SKM-1 (cell line): ENCODE results near the gene PANK4.

Experiments
- DNase-seq: peaks from one replicate; lab custom pipeline; 2025; ENCODE audit not compliant: unreplicated experiment; lab: John Stamatoyannopoulos, UW

PANK4 gene

DNA sequence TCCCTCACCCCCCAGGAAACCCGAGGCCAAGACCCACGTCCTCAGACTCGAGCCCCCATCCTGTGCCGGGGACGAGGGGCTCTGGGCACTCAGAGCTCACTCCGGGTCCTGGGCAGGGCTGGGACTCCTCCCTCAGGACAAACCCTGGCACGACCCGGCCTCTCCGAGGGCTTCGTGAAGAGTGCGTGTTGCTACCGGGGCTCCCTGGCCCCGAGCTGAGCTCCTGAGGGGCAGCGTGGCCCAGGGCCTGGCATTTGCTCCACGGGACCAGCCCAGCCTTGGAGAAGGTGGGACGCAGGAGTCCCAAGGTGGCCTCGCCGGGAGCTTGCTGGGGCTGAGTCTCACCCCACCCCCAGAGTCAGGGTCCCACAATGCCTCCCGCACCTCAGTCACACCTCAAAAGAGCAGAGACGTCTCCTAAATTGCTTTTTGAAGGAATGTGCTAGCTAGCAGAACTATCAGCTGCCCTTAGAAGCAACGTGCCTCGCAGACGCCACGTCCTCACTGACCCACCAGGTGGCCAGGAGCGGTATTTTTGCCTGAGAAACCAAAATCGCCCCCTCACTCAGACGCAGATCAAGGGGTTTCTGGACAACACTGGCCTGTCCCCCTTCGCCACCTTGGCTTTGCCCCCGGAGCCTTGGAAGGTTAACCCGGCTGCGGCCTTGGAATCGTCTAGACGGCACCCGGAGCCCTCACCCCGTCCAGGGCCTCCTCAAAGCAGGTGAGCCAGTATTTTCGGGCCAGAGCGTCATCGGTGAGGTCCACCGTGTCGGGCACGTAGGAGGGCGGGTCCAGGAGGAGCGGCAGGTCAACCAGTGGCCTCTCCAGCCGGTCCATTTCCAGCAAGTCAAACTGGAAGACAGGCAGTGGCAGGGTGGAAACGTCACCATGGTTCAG is 11.3 kb downstream of the PANK4 start:
- no peak for DNase-seq

DNA sequence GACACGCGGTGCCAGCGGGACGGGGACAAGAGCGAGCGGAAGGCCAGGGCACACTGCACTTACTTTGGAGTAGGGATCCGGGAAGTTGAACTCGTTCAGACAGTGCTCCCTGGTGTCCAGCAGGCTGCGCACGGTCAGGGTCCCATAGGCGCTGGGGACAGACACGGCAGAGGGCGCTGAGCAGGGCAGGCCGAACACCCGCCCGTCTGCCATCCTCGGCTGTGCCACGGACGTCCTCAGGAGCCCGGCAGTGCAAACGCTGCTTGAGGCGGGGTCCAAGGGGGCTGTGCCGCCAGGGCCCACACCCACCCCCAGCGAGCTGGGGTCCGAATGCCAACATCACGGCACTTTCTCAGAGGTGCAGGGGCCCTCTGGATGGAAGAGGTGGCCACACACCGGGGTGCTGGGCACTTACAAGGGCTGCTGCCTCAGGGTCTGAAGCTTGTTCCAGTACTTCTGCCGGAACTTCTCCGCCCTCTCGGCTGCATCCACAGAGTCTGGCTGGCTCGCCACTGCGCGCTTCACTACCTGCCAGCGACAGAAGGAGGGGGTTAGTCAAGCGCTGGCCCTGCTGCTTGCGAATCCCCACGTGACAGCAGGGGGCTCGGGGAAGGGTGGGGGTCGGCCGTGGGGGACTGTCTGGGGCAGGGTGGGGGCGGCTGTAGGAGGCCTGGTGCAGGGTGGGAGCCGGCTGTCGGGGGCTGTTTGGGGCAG is 12.3 kb downstream of the PANK4 start:
- no peak for DNase-seq

DNA sequence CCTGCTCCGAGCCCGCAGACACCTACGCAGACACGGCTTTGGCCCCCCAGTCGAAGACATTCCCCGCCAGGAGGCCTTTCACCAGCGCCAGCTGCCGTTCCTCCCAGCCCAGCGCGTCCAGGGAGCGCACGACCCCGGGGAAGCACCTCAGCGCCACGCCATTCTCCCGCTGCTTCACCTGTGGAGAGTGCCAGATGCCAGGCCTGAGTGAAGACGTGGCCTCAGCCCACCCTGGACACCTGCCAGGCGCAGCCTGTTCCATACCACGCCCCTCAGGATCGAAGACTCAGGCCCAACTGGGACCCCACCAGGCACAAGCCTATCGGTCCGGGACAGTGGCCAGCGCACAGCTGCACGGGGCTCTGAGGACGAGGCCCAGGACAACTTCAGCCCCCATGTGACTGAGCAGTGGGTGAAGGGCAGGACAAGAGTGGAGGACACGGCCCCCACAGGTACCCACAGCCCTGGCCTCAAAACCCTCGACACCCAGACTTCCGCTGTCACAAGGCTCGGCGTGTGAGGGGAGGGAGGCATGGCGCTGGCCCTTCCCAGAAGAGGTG is 13.5 kb downstream of the PANK4 start:
- no peak for DNase-seq

DNA sequence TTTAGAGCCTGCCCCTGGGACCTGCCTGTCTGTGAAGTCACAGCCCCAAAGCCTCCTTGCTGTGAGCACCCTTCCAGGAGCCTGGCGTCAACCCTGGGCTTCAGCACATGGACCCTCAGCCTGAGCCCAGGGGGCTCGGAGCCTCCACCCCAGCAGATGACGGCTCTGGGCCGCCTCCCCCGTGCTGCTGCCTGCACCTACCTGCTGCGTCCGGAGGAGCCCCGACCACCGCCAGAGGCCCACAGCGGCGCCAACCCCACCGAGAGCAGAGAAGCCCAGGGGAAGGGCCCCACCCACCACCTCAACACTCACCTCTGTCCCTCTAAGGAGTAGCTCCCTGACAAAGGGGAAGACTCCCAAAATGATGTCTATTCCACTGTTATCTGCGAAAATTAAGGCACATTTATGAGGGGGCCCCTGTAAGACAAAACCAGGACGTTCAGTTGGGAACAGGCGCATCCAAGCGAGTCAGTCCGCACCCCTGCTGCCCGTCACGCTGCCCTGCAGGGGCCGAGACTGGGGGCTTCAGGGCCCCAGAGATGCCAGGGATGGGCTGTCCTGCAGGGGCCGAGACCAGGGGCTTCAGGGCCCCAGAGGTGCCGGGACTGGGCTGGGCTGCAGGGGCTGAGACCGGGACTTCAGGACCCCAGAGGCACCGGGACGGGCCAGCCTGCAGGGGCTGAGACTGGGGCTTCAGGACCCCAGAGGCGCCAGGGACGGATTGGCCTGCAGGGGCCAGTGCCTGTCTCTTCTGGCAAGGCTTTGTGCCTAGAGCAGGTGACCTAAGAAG is 15.8 kb downstream of the PANK4 start:
- DNase-seq, result no peak

DNA sequence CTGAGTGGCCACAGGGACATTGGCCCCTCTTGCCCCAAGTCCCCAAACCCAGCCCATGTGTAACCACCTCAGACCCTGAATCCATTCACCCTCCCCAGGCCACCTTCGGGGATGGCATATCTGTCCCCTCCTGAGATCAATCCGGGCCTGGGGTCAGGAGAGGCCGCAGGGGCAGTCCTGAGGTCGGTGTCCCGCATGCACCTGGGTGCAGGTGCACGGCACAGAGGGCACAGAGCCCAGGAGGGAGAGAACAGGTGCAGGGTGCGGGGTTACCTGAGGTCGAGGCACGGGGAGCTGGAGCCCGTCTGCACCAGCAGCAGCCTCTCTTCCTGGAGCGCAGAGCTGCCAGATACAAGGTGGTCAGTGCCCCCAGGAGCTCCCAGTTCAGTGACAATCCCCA is 16.8 kb downstream of the PANK4 start:
- no peak for DNase-seq

DNA sequence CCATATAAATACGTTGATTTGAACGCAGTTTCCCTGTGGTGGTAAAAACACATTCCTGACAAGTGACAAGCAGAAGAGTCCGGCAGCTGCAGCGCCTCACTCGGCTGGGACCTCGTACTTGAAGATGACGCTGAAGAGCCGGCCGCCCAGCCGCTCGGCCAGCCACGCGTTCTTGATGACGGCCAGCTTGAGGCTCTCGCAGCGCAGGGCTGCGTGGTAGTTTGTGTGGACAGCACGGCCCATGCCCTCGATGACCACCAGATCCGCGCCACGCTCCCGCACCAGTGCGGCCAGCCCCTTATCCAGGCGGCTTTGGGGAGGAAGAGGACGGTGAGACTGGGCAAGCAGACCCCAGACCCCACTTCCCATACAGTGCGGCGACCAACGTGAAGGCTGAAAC is 17.6 kb downstream of the PANK4 start:
- no peak for DNase-seq

DNA sequence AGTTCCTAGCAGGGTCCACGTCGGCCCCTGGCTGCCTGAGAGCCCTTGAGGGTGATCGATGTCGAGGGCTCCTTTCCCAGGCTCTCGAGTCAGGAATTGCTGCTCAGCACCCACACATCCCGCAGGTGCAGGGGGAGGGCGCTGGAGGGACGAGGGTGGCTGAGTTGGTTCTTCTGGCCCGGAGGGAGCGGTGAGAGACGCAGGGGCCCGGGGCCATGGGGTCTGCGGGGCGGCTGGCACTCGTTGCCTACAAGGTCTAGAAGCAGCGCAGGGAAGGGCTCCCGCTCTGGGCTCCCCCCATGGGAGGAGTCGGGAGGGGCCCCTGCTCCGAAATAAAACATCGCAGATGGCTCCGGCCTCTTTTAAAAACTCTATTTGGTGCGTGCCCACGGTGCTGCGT is 18.2 kb downstream of the PANK4 start:
- no peak for DNase-seq

DNA sequence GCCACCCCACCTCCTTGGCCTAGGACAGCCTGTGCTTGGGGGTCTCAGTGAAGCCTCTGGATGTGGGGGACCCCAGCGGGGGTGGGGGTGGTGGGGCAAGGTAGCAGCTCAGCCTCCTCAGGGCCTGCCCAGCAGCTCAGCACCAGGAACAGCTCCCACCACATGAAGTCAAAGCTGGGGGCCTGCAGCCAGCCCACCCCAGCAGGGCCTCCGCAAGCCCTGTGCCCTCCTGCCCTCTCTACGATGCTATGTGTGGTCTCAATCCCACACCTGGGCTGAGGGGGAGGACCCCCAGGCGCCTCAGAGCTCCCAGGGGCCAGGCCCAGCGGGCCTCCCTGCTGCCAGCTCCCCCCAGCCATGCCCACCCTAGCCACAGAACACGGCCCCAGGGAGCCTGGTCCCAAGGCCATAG is 18.6 kb downstream of the PANK4 start:
- no peak for DNase-seq

DNA sequence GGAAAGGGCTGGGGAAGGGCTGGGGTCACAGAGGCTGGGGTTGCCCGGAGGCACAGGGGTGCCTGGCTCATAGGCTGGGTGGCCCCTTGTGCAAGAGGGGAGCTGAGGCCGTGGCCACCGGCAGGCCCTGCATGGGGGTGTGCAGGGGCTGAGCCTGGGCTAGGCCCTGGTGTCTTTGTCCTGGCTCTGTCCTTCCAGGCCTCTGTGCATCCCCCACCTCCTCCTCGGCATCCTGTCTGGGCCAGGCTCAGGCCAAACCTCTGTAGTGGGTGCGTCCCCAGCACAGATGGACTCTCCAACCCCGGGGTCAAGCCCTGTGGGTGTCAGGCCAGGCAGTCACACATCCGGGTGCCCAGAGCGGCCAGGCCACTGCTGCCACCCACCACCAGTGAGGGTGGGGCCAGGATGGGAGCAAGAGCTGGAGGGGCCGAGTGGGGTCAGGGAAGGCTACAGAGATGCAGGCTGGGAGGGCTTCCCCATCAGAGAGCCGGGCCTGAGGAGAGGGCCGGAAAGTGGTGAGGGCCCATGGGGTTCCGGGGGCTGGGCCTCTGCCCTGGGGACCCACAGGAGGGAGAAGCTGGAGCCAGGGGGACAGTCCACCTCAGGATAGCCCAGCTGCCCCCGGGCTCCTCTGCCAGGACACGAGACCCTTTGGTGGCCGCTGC is 19.4 kb downstream of the PANK4 start:
- no peak for DNase-seq

DNA sequence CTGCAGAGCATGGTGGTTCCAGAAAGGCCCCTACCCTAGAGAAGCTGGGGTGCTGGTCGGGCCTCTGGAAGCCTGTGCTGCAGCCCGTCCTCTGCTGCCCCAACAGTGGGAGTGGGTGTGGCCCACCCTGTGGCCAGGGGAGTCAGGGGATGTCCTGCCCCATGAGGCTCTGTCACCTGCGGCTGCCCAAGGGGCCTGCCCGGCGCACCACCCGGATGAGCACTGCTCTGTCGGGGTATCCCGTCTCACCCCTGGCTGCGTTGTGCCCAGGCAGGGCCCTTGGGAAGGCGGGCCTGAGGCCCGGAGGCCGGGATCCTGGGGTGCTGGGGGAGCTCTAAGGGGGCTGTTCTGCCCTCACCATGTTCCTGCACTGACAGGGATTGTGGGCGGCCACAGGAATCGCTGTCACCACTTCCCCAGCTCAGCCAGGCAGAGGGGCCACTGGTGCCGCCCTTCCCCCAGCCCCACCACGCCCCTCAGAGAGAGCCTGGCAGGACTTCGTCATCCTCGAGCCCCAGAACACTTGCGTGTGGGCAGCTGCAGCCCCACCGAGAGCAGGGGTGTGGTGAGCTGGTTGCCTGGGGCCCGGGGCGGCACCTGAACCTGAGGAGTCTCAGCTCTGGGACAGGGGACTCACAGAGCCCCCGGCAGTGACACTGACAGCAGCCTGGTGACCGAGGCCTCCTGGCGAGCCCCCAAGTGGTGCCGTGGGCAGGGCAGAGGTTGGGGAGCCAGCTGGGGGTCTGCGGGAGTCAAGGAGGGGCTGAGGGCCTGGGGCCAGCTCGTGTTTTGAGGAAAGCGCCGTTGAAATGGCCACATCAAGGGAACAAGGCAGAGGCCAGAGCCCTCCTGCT is 20.2 kb downstream of the PANK4 start:
- DNase-seq, result no peak

DNA sequence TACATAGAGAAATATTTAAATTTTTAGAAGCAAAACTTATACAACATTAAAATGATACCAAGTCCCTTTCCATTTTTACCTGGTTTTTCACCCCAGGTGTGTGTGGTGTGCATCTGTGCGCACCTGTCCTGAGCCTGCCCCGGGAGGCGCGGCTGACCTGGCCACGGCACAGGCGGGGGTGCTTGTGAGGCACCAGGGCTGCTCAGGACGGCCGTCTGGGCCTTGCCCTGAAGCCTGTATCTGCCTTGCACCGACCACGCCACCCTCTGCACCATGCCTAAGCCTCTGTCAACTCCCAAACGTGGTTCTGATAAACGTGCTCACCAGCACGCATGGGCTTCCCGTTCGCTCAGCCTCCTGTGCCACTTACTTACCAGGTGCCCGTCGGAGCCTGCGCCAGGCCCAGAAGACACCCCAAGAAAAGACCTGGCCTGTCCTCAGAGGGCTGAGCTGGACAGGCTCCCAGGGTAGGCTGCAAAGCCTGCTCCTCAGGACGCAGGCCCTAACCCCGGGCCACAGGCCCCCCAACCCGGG is 20.9 kb downstream of the PANK4 start:
- DNase-seq, result no peak

DNA sequence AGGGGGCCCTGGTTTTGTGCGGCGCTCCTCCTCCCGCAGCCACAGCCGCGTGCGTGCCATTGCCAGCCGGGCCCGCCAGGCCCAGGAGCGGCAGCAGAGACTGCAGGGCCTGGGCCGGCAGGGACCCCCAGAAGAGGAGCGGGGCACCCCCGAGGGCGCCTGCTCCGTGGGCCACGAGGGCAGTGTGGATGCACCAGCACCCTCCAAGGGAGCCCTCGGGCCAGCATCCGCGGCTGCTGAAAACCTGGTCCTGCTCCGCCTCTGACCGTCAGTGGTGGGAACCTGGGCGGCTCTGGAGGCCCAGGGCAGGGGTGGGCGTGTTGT is 21.5 kb downstream of the PANK4 start:
- no peak for DNase-seq

DNA sequence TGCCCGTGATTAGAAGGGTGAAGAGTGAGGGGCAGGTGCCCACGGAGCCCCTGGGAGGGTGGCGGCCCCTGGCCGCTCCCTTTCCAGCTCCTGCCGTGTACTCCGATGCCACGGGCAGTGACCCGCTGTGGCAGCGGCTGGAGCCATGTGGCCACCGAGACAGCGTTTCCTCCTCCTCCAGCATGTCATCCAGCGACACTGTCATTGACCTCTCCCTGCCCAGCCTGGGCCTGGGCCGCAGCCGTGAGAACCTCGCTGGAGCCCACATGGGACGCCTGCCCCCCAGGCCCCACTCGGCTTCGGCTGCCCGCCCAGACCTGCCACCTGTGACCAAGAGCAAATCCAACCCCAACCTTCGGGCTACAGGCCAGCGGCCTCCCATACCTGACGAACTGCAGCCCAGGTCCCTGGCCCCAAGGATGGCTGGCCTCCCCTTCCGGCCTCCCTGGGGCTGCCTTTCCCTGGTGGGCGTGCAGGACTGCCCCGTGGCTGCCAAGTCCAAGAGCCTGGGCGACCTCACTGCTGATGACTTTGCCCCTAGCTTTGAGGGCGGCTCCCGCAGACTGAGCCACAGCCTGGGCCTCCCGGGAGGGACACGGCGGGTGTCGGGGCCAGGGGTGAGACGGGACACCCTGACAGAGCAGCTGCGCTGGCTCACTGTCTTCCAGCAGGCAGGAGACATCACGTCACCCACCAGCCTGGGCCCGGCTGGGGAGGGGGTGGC is 22.0 kb downstream of the PANK4 start:
- DNase-seq, result no peak

DNA sequence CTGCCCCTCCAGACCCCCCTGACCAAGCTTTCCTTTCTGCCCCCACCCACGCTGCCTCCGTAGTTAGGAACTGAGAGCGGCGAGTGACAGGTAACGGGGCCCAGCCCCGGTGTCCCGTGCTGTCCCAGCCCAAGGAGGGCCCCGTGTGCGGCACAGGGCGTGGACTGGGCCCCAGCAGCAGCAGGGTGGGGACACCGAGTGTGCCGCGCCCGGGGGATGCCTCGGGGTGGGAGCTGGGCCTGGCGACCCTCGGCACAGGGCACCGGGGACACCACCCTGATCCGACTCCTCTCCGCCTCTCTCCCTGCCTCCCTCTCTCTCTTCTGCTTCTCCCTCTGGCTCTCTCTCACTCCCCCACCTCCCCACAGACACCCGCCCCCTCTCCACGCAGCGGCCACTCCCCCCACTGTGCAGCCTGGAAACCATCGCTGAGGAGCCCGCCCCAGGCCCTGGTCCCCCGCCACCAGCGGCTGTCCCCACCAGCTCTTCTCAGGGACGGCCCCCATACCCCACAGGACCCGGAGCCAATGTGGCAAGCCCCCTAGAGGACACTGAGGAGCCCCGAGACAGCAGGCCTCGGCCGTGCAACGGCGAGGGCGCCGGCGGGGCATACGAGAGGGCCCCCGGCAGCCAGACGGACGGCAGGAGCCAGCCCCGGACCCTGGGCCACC is 22.7 kb downstream of the PANK4 start:
- no peak for DNase-seq

DNA sequence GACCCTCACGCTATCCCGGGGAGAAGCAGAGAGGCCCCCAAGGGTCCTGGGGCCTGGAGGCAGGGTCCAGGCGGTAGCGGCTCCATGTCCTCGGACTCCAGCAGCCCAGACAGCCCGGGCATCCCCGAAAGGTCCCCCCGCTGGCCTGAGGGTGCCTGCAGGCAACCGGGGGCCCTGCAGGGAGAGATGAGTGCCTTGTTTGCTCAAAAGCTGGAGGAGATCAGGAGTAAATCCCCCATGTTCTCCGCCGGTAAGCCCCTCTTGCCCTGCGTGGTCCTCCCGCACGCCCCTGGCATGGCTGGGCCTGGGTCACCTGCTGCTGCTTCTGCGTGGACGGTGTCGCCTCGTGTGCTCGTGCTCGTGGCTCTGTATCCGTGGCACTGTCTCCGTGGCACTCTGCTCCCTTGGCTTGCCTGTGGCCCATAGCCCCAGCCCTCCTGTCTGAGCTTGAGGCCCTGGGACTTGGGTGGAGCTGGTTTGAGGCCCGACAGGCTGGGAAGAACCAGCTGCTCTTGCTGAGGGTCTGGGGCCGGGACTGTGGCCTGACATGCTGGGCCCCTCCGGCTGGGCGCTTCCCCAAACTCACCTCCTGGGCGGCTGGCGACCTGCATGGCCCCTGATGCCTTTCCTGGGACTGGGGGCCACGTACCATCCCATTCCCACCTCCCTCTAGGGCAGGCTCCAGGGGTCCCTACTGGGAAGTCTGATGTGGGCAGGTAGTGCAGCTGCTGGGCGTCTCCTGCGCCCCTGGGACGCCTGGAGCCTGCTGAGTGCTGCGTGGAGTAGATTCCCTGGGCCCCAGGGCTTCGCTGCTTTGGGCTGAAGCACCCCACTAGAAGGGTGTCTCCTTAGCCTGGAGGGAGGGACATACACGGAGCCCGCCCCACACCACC is 23.5 kb downstream of the PANK4 start:
- DNase-seq, result no peak

DNA sequence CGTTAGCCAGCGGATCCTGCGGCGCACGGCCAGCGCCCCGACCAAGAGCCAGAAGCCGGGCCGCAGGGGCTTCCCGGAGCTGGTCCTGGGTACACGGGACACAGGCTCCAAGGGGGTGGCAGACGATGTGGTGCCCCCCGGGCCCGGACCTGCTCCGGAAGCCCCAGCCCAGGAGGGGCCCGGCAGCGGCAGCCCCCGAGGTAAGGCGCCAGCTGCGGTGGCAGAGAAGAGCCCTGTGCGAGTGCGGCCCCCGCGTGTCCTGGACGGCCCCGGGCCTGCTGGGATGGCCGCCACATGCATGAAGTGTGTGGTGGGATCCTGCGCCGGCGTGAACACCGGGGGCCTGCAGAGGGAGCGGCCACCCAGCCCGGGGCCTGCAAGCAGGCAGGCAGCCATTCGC is 24.2 kb downstream of the PANK4 start:
- no peak for DNase-seq

DNA sequence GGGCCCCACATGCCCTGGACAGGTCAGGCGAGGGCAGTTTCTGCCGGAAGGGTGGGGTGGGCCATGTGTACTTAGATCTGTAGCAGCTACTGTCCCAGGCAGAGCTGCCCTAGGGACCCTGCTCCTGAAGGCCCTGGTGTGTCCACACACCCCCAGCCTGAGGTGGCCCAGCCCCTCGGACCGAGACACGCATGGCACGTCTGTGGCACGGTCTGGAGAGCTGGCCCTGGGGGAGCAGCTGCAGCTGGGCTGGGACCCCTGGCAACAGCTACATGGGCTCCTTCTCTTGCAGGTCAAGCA is 24.6 kb downstream of the PANK4 start:
- DNase-seq, result no peak
